OCI-LY7 (cell line): ENCODE measurements around the gene DNAH14. TPM values are rescaled to one million over a fixed set of nuclear protein-coding genes. Genes with fewer than 3 reads are reported as not detected.
A peak's percentile ranks its signal among the peaks of the same experiment; 100 is the strongest.
"Not testable (repeated sequence)": the region's sequence is repeated elsewhere in the genome, so short reads cannot be mapped to it uniquely, and the experiment has no call there.

Experiments
- BruUV-seq: library from RNA; stranded (reverse); fragments of 400-500 nt; replicated peaks from 2 replicates; lab custom pipeline; 2021; lab: Mats Ljungman, UMichigan
- CTCF ChIA-PET: fragments of 300-600 bp; sonication (Branson Sonifier 250); formaldehyde crosslinking; loops from one replicate; lab custom pipeline; 2022; ENCODE audit warnings: antibody characterized with exemption; ENCODE audit not compliant: unreplicated experiment; lab: Charles Lee
- POLR2A ChIA-PET: fragments of 300-600 bp; sonication (Branson Sonifier 250); formaldehyde crosslinking; loops from one replicate; lab custom pipeline; 2022; ENCODE audit warnings: antibody characterized with exemption; lab: Charles Lee
- DNase-seq: peaks from one replicate; pipeline ENCODE4 v3.0.0-alpha.2; 2015; ENCODE audit warnings: low spot score
- H2AFZ ChIP-seq: fragments of 200-600 bp; sonication (generic), shearing (Covaris generic); 2 replicates; pipeline ENCODE4 v1.6.1; 2014; ENCODE audit warnings: mild to moderate bottlenecking, antibody characterized with exemption, low read length, moderate library complexity
- H3K27ac ChIP-seq: fragments of 200-600 bp; sonication (generic); 2 replicates; pipeline ENCODE4 v1.5.1; 2014; ENCODE audit warnings: mixed run types, low read depth, mild to moderate bottlenecking, moderate library complexity, low read length, inconsistent platforms; ENCODE audit not compliant: poor library complexity, severe bottlenecking
- H3K36me3 ChIP-seq: fragments of 200-600 bp; sonication (generic); 2 replicates; pipeline ENCODE4 v1.6.1; 2014; ENCODE audit warnings: mild to moderate bottlenecking, antibody characterized with exemption, low read length, moderate library complexity, mixed read lengths; ENCODE audit not compliant: insufficient read depth
- H3K4me1 ChIP-seq: fragments of 200-600 bp; sonication (generic); 2 replicates; pipeline ENCODE4 v1.5.1; 2014; ENCODE audit warnings: mild to moderate bottlenecking, low read length; ENCODE audit not compliant: insufficient read depth, poor library complexity, severe bottlenecking
- H3K4me2 ChIP-seq: fragments of 200-600 bp; sonication (generic); 2 replicates; pipeline ENCODE4 v1.6.1; 2014; ENCODE audit warnings: mild to moderate bottlenecking, low read length
- H3K4me3 ChIP-seq: fragments of 200-600 bp; sonication (generic); 2 replicates; pipeline ENCODE4 v1.5.1; 2014; ENCODE audit warnings: mild to moderate bottlenecking, low read depth, low read length; ENCODE audit not compliant: poor library complexity, severe bottlenecking
- H3K79me2 ChIP-seq: fragments of 200-600 bp; sonication (generic); 2 replicates; pipeline ENCODE4 v1.6.1; 2016; ENCODE audit warnings: low read depth, mild to moderate bottlenecking, low read length, moderate library complexity, mixed read lengths; ENCODE audit not compliant: insufficient read depth
- H3K9me2 ChIP-seq: fragments of 200-600 bp; sonication (generic); 2 replicates; pipeline ENCODE4 v1.6.1; 2016; ENCODE audit warnings: mild to moderate bottlenecking, low read length, mixed read lengths; ENCODE audit not compliant: insufficient read depth
- H3K9me3 ChIP-seq: fragments of 200-600 bp; sonication (generic); 2 replicates; pipeline ENCODE4 v1.6.1; 2014; ENCODE audit warnings: mild to moderate bottlenecking, mixed run types, low read length, mixed read lengths
- H4K20me1 ChIP-seq: fragments of 200-600 bp; sonication (generic); 2 replicates; pipeline ENCODE4 v1.6.1; 2014; ENCODE audit warnings: mild to moderate bottlenecking, antibody characterized with exemption, low read length, moderate library complexity, mixed read lengths; ENCODE audit not compliant: insufficient read depth
- EZH2phosphoT487 ChIP-seq: fragments of 200-600 bp; sonication (generic); IDR thresholded peaks from 2 replicates; pipeline ENCODE4 v1.6.1; 2018; ENCODE audit warnings: low read depth, borderline replicate concordance, mild to moderate bottlenecking, mixed run types, antibody characterized with exemption, low read length, moderate library complexity, mixed read lengths
- intact Hi-C: fragments of 100-400 bp; cut with micrococcal nuclease; formaldehyde crosslinking; loops from one replicate; pipeline ENCODE4 v1.10.0; 2022; ENCODE audit not compliant: unreplicated experiment
- total RNA-seq, 2 experiments: library from RNA; depleted of rRNA in 1 of 2; stranded (reverse); fragments of >200 nt in 1 of 2; shearing (Covaris generic) in 1 of 2; gene quantifications; 2 replicates each; pipeline ENCODE4 v1.2.3, GENCODE V29; 2014 to 2022
- TF ChIP-seq, protein P1 (sequence below): fragments of 200-600 bp; sonication (generic); conservative IDR thresholded peaks from 2 replicates; pipeline ENCODE4 v1.5.1; 2014; ENCODE audit warnings: mild to moderate bottlenecking, antibody characterized with exemption, low read length, moderate library complexity, mixed read lengths

Gene DNAH14
- total RNA-seq, 2 experiments from 2014 or later, result not detected

GRCh38 chr1:224921354-224921753 lies 8.1 kb upstream of the DNAH14 start:
- POLR2A ChIA-PET, result no interaction called here
- H3K9me3 ChIP-seq, result no peaks in the 10 kb centered on the region
- H3K9me2 ChIP-seq, result no peaks in the 10 kb centered on the region
- CTCF ChIA-PET, result no interaction called here
- H3K79me2 ChIP-seq, result no peaks in the 10 kb centered on the region
- no peaks in the 10 kb centered on the region for H3K4me1 ChIP-seq
- no peak overlapping the region for H2AFZ ChIP-seq
- no peak overlapping the region for H3K4me3 ChIP-seq
- no peak for TF ChIP-seq EZH2phosphoT487
- TF ChIP-seq, protein P1, sequence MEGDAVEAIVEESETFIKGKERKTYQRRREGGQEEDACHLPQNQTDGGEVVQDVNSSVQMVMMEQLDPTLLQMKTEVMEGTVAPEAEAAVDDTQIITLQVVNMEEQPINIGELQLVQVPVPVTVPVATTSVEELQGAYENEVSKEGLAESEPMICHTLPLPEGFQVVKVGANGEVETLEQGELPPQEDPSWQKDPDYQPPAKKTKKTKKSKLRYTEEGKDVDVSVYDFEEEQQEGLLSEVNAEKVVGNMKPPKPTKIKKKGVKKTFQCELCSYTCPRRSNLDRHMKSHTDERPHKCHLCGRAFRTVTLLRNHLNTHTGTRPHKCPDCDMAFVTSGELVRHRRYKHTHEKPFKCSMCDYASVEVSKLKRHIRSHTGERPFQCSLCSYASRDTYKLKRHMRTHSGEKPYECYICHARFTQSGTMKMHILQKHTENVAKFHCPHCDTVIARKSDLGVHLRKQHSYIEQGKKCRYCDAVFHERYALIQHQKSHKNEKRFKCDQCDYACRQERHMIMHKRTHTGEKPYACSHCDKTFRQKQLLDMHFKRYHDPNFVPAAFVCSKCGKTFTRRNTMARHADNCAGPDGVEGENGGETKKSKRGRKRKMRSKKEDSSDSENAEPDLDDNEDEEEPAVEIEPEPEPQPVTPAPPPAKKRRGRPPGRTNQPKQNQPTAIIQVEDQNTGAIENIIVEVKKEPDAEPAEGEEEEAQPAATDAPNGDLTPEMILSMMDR, result no peak
- no peak overlapping the region for H3K27ac ChIP-seq
- H3K4me2 ChIP-seq, result no peak overlapping the region
- intact Hi-C loops, result loop anchor here (5.0 kb wide), 2 partner anchors 219 to 279 kb away; no protein-coding TSS in a partner anchor
- no peaks in the 10 kb centered on the region for H4K20me1 ChIP-seq
- DNase-seq, result no peak
- no peaks in the 10 kb centered on the region for H3K36me3 ChIP-seq
- no TSS peak for BruUV-seq

GRCh38 chr1:224922404-224923164 lies 6.9 kb upstream of the DNAH14 start:
- POLR2A ChIA-PET, result interaction anchor here (0.5 to 0.8 kb wide), 3 partner anchors 9 to 227 kb away, joined by 3 read pairs; no protein-coding TSS in a partner anchor
- no peak overlapping the region for H3K27ac ChIP-seq
- H4K20me1 ChIP-seq, result no peaks in the 10 kb centered on the region
- no peaks in the 10 kb centered on the region for H3K36me3 ChIP-seq
- intact Hi-C loops, result loop anchor here (2.0 to 5.0 kb wide), 3 partner anchors 220 to 408 kb away; no protein-coding TSS in a partner anchor
- H3K9me2 ChIP-seq, result no peaks in the 10 kb centered on the region
- DNase-seq, result peak; percentile 27
- no peaks in the 10 kb centered on the region for H3K9me3 ChIP-seq
- BruUV-seq, result no TSS peak
- no peaks in the 10 kb centered on the region for H3K4me1 ChIP-seq
- H3K4me2 ChIP-seq, result no peak overlapping the region
- no peak overlapping the region for H3K4me3 ChIP-seq
- no peak overlapping the region for H2AFZ ChIP-seq
- CTCF ChIA-PET, result interaction anchor here (0.7 to 1.5 kb wide), 2 partner anchors 278 to 411 kb away, joined by 3 to 4 read pairs; no protein-coding TSS in a partner anchor
- H3K79me2 ChIP-seq, result no peaks in the 10 kb centered on the region
- TF ChIP-seq EZH2phosphoT487, result no peak
- TF ChIP-seq, protein P1, result peak; percentile 79

DNA sequence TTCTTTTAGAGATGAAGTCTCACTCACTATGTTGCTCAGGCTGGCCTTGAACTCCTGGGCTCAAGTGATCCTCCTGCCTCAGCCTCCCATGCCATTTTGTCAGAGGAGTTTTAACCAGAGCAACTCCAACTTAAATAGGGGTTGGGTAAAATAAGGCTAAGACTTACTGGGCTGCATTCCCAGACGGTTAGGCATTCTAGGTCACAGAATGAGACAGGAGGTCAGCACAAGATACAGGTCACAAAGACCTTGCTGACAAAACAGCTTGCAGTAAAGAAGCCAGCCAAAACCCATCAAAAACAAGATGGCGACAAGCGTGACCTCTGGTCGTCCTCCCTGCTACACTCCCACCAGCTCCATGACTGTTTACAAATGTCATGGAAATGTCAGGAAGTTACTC lies 5.7 kb upstream of the DNAH14 start:
- ChIA-PET CTCF (interaction anchor here (1.5 kb wide), 1 partner anchor 279 kb away, joined by 4 read pairs; no protein-coding TSS in a partner anchor), POLR2A (interaction anchor here (0.8 kb wide), 1 partner anchor 18 kb away, joined by 3 read pairs; no protein-coding TSS in a partner anchor)
- no peak for DNase-seq
- no peak overlapping the region for H3K27ac ChIP-seq
- H3K9me2 ChIP-seq, result no peaks in the 10 kb centered on the region
- H3K79me2 ChIP-seq, result no peaks in the 10 kb centered on the region
- H4K20me1 ChIP-seq, result no peaks in the 10 kb centered on the region
- BruUV-seq, result no TSS peak
- no peak overlapping the region for H3K4me3 ChIP-seq
- no peak overlapping the region for H3K4me2 ChIP-seq
- intact Hi-C loops, result loop anchor here (2.0 to 5.0 kb wide), 3 partner anchors 221 to 409 kb away; no protein-coding TSS in a partner anchor
- H3K9me3 ChIP-seq, result no peaks in the 10 kb centered on the region
- no peaks in the 10 kb centered on the region for H3K4me1 ChIP-seq
- TF ChIP-seq EZH2phosphoT487, result no peak
- TF ChIP-seq, protein P1, result no peak
- no peak overlapping the region for H2AFZ ChIP-seq
- H3K36me3 ChIP-seq, result no peaks in the 10 kb centered on the region

DNA sequence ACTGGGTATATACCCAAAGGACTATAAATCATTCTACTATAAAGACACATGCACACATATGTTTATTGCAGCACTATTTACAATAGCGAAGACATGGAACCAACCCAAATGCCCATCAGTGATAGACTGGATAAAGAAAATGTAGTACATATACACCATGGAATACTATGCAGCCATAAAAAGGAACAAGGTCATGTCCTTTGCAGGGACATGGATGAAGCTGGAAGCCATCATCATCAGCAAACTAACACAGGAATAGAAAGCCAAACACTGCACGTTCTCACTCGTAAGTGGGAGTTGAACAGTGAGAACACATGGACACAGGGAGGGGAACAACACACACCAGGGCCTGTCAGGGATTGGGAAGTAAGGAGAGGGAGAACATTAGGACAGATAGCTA lies 1.8 kb upstream of the DNAH14 start:
- H2AFZ ChIP-seq, DNase-seq, BruUV-seq, CTCF ChIA-PET, H3K36me3 ChIP-seq, H4K20me1 ChIP-seq, H3K9me3 ChIP-seq, POLR2A ChIA-PET, H3K27ac ChIP-seq, H3K4me2 ChIP-seq, intact Hi-C loops, H3K9me2 ChIP-seq, H3K79me2 ChIP-seq, H3K4me3 ChIP-seq, H3K4me1 ChIP-seq: not testable (repeated sequence)
